Daoy (cell line): ENCODE measurements around the gene NCAM1. TPM values are rescaled to one million over a fixed set of nuclear protein-coding genes. Genes with fewer than 3 reads are reported as not detected.

Experiments
- DNase-seq: peaks from one replicate; pipeline ENCODE4 v3.0.0-alpha.2; 2015; ENCODE audit warnings: low read depth
- total RNA-seq: library from RNA; depleted of rRNA; stranded (reverse); fragments of >200 nt; shearing (Covaris generic); gene quantifications from 2 replicates; pipeline ENCODE4 v1.2.3, GENCODE V29; 2014

NCAM1 gene
- total RNA-seq, 1 experiment from 2014 or later: 21.3 TPM

- no peak for DNase-seq
Measured at GRCh38 chr11:113168354-113169342, 207.4 kb downstream of the NCAM1 start.

GRCh38 chr11:113172382-113172951 is 211.2 kb downstream of the NCAM1 start:
- DNase-seq: no peak

GRCh38 chr11:113173126-113173525 is 211.9 kb downstream of the NCAM1 start:
- DNase-seq: no peak

- DNase-seq: peak; percentile 29
Measured at GRCh38 chr11:113174882-113175281, 213.7 kb downstream of the NCAM1 start.

GRCh38 chr11:113176599-113177360 is 215.6 kb downstream of the NCAM1 start:
- DNase-seq: peak; percentile 86

GRCh38 chr11:113177671-113178070 is 216.5 kb downstream of the NCAM1 start:
- no peak for DNase-seq

- no peak for DNase-seq
Measured at GRCh38 chr11:113178381-113179070, 217.3 kb downstream of the NCAM1 start.

- no peak for DNase-seq
Measured at GRCh38 chr11:113179181-113179704, 218.0 kb downstream of the NCAM1 start.

- DNase-seq: no peak
Measured at GRCh38 chr11:113181094-113181493, 219.9 kb downstream of the NCAM1 start.

- no peak for DNase-seq
Measured at GRCh38 chr11:113182288-113182687, 221.1 kb downstream of the NCAM1 start.

- DNase-seq: peak; percentile 75
Measured at GRCh38 chr11:113184498-113184897, 223.3 kb downstream of the NCAM1 start.

- no peak for DNase-seq
Measured at GRCh38 chr11:113188371-113188834, 227.2 kb downstream of the NCAM1 start.

GRCh38 chr11:113189909-113190667 is 228.9 kb downstream of the NCAM1 start:
- peak; percentile 90 for DNase-seq

GRCh38 chr11:113192121-113192925 is 231.1 kb downstream of the NCAM1 start:
- DNase-seq: no peak

- no peak for DNase-seq
Measured at GRCh38 chr11:113193016-113193415, 231.8 kb downstream of the NCAM1 start.

GRCh38 chr11:113193946-113194345 is 232.7 kb downstream of the NCAM1 start:
- DNase-seq: peak; percentile 14

GRCh38 chr11:113195728-113196127 is 234.5 kb downstream of the NCAM1 start:
- DNase-seq: no peak

- DNase-seq: no peak
Measured at GRCh38 chr11:113197446-113197845, 236.2 kb downstream of the NCAM1 start.

GRCh38 chr11:113198972-113199661 is 237.9 kb downstream of the NCAM1 start:
- no peak for DNase-seq
